GM18507 (cell line): ENCODE data around the gene CCN2.

Experiments
- DNase-seq: peaks from one replicate; pipeline ENCODE4 v3.0.0; 2011; ENCODE audit warnings: low read depth; ENCODE audit not compliant: insufficient read length; ENCODE audit errors: extremely low spot score
- FAIRE-seq: peaks from 2 replicates; lab custom pipeline; 2011; peaks lifted over from hg19 to GRCh38; lab: Jason Lieb, UNC

Gene CCN2

DNA sequence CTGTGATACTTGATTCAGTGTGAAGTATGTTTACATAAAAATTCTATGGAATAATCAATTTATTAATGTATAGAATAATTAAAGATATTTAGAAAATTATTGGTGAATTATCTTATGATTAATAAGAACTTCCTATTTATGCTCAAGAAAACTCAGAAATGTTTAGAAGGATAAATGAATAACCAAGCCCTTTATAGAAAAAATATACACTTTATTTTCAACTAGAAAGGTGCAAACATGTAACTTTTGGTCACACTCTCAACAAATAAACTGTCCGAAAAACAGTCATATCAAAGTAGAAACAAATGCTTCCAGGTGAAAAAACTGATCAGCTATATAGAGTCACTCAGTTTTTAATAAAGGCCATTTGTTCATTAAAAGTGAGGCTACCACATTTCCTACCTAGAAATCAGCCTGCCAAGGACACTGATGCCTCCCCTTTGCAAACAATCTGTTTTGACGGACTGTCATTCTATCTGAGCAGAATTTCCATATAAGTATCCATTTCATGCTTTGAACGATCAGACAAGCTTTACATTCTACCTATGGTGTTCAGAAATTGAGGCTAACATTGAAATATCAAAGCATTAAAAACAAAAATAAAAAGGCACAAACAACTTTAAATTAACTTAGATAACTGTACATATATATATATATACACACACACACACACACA lies 3.0 kb downstream of the CCN2 start:
- no peak for FAIRE-seq
- no peak for DNase-seq

DNA sequence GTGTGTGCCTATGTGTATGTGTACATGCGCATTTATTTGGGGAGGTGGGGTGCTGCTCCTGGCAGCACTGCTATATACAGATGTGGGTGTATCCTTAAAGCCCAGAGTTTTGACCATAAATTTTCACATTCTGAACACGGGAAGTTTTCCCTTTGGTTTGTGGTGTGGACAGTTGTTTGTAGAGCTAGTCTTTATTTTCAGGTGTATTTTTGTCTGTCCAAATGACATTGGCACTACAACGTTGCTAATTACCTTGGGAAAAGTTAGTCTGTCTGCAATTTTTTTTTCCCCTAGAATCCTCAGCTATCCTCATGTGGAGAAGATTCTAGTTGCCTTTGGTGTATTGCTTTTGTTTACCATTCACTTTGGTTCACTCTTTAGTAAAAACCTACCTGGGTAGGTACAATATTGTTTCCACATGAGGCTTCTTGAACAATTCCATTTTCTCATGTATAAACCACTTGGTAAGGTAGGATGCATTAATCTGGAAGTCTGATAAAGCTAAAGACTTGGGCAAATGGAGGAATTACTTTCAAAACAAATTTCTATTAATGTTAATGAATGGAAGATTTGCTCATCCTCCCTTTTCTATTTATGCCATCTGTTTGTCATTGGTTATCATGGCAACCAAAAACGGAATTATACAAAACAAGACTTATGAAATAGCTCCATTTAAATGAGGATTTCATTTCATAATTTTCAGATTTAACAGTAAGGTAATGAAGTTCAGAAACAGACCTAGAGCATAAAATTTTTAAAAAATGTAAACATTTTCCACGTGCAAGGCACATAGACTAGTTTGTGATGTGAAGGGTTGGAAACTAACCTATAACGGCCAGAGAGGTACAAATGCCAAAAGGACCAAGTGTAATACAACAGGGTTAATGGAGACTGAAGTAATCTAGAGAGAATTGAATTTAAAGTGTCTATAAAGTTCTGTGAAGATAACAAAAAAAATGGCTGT lies 3.9 kb downstream of the CCN2 start:
- FAIRE-seq (no peak), DNase-seq (no peak)

DNA sequence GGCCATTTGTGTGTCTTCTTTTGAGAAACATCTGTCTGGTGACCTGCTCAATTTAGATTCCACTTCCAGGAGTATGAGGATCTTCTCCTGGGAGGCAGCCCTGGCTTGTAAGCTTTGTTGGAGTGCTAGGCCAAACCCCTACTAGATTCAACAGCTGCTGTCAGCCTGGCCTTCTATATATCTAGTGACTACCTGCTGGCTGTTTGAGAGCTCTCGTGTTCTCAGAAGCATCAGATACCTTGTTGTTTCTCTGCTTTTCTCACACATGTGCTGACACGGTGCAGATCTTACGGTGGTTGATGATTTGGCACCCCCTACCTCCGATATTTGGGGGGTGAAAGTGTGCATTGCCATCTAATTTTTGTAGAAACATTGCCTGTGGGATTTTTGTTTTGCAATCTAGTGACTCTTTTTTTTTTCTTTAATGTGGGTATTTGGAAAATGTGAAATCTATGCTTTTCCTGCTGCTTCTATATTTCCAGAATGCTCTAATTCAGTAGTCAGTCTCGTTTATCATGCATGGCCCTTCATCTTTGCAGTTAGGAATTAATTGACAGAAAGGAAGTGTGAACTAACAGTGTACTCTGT lies 4.7 kb downstream of the CCN2 start:
- FAIRE-seq (no peak), DNase-seq (no peak)

DNA sequence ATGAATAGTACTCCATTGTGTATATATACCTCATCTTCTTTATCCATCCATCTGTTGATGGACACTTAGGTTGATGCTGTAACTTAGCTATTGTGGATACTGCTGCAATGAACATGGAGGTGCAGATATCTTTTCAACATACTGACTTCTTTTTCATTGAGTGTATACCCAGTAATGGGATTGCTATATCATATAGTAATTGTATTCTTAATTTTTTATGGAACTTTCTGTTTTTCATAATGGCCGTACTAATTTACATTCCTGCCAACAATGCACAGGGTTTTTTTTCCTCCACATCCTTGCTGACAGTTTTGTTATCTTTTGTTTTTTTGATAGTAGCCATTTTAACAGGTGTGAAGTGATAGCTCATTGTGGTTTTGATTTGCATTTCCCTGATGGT lies 5.2 kb downstream of the CCN2 start:
- DNase-seq (no peak), FAIRE-seq (no peak)

DNA sequence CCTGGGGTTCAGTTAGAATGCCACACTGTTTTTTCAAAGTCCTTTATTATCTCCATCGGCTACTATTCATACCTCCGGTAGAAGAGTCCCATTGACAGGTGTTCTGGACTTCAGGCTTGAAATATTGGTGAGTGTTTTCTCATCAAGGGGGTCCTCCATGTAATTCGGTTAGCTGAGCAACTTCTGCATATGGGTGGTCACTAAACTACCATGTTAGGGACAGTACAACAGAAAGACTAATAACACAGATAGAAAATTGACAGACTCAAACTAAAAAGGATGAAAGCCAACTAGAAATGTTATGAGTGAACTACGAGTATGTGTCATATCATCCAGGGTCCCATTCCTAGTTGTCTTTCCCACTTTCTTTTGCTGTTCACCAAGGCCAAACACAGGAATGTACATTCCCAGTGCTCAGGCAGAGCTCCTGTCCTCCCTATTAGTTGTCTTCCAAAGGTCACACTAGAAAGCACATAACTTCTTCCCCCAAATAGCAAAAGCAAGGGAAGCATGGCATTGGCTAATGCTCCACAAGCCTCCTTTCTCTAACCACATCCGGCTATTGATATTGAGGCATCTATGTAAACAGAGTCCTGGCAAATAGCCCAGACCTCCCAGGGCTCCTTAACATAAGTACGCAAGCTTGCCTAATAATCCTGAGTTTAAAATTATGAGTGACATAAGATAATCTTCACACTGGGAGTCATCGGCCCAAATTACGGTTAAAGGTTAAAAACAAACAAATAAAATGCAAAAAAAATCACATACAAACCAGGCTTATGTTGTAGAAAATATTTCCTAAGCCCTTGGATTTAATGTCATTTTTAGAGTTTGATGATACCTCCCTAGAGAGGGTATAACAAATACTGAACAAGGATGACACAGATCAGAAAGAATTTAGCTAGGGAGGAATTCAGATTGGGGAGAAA lies 13.2 kb downstream of the CCN2 start:
- DNase-seq (no peak), FAIRE-seq (no peak)

DNA sequence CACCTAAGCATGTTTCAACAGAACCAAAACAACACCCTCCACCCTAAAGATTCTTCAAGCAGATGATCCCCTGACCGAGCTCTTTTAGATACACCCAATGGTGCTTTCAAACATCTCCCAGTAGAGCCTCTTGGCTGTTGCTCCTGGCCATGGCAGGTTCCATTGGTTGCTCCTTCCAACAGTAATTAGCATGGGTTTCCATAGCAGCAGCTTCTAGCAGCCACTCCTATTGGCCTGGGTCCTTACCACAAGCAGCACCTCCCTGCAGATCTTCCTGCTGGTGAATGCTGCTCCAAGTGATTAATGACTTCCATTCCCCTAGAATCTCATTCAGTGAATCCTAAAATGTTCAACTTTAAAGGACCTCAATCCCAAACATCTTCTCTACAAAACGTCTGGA lies 13.9 kb downstream of the CCN2 start:
- no peak for DNase-seq
- FAIRE-seq = no peak

DNA sequence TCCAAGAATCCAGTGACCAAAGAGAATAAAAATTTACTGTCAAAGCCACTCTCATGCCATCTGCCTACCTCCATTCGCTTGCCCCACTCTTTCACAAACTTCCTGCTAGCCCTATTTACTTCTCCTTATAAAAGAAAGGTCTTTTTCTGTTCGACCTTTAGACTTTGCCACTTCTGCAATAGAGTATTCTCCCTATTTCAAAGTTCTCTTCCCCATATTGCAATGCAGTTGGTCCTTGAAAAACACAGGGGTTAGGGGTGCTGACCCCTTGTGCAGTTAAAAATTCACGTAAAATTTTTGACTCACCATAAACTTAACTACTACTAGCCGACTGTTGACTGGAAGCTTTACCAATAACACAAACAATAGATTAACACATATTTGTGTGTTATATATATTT lies 15.0 kb downstream of the CCN2 start:
- FAIRE-seq = no peak
- no peak for DNase-seq

DNA sequence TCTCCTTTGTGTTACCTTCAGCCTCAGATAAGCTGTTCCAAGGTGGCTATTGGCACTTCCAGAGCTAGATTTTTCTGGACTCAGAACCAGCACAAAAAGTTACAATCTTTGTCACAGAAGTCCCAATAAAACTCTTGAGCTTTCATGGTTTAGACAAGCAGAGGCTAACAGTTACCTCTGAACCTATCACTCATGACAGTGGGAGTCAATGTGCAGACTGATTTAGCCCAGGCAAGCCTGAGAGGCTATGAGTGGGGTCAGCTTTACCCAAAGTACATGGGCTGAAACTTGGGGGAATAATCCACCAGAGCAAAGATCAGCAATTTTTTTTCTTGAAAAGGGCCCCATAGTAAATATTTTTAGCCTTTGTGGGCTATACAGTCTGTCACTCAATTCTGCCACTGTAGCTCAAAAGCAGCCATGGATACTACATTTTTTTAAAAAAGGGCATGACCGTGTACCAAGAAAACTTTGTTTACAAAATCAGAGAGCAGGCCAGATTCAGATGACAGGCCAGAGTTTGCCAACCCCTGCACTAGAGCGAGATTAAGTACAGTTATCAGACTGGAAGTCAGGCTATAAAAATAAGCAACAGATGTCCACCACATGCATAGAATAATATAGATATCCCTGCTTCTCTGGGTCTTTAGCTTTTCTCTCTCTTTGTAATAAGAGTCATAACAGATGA lies 20.0 kb downstream of the CCN2 start:
- FAIRE-seq (no peak), DNase-seq (no peak)

DNA sequence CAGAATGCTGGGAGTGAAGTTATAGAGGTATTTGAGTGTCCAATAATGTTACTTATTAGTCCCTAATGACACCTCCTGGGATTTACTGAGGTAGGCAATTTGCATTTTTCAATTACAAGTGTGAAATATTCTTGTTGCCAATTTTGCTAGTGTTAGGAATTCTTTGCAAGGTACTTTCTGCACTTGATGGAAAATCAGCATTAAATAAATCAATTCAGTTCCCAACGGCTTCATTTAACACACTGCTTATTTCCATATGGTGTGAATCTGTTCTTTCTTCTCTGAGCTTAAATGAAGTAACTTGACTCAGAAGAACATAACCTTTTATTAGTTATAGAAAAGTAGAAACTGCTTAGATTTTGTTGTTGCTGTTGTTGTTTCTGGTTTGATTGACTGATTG lies 21.2 kb downstream of the CCN2 start:
- DNase-seq (no peak), FAIRE-seq (no peak)

DNA sequence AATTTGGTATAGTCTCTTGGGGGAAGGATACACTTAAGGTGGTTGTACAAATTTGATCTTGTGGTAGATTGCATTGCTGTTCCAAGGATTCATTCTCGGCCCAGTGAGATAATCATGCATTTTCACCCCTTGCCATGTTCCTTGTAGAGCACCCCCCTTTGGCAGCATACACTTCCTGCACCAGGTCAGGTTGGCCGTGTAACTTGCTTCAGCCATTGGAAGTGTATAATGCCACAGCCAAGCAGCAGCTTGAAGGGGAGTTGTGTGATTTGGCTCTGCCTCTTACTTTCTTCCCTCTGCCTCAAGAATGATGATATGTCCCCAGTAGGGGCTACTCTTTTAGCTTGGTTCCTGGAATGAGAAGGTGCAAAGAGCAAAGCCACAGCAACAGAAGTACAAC lies 21.9 kb downstream of the CCN2 start:
- FAIRE-seq (no peak), DNase-seq (no peak)

DNA sequence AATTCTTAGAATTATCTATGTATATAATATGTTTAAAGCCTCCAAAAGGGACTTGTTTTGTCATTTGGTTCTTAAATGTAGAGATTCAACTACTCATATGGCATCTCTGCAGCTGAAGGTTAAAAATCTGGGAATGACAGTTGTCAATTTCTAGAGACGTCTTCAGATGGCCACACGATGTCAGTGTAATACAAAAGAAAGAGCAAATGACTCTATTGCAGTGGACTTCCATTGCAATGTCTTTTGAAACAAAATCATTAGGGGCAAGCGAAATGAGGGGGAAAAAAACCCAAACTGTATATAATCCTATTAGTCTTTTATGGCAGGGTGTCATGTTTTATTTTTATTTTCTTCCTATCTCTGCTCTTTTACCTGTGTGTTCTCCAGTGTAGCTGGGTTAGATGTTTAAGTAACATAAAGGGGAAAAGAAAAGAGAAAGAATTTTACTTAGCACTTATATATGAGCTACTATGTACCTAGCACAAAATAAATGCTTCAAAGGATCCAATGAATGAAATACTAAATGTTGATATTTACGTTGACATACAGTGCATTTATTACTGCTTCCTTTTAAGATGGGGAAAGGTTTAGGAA lies 26.2 kb downstream of the CCN2 start:
- FAIRE-seq (no peak), DNase-seq (no peak)

DNA sequence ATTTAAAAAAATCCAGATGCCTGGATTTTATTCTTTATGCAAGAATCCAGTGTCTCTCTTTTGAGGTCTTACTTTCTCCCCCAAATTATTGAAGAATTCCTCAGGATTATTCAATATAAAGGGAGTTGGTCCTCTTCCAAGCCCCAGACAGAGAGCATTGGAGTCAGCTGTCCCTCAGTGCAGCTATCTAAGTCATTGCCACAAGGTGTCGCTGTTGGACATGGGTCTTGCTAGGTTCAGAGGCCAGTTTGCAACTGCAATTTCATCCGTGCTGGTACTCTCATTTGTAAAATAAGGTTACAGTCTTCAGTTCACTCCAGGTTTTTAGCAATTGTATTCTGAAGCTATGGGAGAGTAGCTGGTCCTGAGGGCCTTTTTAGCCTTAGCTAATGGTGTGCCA lies 27.8 kb downstream of the CCN2 start:
- no peak for FAIRE-seq
- DNase-seq = no peak

DNA sequence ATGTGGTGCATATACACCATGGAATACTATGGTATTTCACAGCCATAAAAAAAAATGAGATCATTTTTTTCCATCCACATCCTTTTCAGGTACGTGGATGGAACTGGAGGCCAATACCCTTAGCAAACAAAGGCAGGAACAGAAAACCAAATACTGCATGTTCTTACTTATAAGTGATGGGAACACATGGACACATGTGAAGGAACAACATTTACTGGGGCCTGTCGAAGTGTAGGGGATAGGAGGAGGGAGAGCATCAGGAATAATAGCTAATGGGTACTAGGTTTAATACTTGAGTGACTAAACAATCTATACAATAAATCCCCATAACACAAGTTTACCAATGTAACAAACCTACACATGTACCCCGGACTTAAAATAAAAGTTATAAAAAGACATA lies 30.5 kb downstream of the CCN2 start:
- no peak for DNase-seq
- no peak for FAIRE-seq

DNA sequence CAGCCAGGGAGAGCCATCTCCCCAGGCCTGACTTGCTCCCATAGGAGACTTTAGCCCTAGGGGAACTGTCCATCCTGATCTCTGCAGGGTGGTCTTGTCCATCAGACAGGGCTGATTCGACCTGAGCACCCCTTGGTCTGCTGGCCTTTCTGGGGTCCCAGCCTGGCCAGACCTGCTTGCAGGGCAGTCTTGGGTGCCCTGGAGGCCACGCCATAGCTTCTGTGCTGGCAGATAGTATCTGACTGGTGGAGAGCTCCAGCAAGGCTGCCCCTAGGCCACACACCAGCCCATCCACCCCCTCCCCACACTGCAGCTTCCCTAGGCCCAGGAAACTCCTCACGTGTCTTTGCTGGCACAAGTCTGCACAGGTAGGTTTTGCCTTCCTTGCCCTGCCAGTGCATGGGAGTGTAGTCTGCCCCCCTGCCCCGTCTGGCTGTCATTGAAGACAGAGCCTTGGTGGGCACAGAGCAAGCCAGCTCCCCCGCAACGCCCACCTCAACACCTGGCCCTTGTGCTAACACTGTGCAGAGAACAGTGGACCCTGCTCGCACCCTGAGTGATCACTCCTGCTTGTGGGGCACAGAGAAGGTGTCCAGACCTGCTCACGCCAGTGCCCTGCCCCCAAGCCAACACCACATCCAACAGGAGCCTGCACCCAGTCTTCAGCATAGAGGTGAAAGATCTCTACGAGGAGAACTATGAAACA lies 32.4 kb downstream of the CCN2 start:
- DNase-seq = no peak
- no peak for FAIRE-seq

DNA sequence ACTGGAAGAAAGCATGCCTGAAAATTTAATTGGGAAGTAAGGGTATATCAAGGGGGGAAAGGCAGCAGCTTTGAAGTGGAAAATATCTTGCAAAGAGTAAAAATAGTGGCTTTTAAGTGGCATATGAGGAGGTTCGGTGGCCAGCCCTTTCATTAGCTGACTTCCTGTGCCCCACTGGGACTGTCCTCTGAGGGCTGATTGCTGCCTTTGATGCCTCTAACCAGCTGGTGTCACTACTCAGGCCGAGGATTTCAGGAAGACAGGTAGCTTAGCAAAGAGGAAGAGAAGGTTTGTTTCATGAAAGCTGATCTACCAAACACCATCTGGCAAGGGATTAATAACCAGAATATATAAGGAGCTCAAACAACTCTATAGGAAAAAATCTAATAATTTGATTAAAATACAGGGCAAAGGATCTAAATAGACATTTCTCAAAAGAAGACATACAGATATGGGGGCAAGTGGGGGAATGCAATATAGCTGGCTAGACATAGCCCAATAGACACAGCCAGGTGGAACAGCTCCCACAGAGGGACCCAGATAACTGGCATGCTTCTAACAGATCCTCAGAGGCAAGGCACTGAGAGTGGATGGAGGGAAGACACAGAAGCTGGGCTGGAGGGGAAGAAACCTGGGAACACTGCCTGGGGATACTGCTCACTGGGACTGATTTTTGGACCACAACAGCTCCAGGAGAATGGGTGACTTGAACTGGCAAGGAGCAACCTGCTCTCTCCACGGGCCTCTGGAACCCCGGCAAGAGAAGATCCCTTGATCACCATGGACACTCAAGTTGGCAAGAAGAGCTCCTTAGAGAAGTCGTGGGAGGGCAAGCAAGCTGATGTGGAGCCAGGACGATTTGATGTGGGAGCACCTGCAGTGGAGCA lies 33.2 kb downstream of the CCN2 start:
- no peak for DNase-seq
- no peak for FAIRE-seq

DNA sequence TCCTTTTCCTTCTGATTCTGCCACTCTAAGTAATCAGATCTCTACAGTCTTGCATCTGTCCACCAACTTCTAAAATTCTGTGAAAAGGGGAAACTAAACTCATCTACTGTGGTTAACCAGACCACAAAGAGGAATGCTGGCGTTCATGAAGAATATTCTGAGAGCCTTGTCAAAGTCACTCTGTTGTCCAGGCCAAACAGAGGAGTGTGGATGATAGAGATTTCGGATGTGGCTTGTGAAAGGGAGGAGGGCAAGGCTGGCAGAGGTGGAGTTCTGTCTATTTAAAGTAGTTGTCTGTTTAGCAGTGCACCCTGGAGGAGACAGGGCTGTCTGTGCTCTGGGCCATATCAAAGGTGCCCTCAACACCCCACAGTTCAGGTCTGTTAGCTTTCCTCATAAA lies 33.9 kb downstream of the CCN2 start:
- FAIRE-seq = no peak
- DNase-seq = no peak

DNA sequence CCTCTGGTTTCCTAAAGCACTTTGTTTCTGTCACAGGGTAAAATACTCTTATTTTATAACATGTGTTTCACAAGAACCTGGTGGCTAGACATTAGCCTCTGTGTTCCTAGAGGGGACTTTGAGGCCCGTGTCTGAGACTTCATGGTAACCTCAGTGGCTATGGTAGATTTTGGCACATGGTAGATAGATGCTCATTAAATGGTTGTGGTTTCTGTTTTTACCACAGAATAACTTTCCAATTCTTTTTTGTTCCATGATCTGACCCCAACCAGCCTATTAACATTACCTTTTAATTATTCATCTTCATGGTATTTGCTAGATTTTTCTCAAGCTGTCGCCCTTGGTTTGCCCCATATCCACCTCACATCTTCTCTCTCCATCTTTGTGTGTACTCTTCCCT lies 34.3 kb downstream of the CCN2 start:
- FAIRE-seq (no peak), DNase-seq (no peak)
